Endothelial cell of umbilical vein (primary cell): ENCODE data around the gene ANKHD1. TPM values are rescaled to one million over a fixed set of nuclear protein-coding genes. Genes with fewer than 3 reads are reported as not detected.

Experiments
- BruUV-seq: library from RNA; stranded (reverse); fragments of 400-500 nt; replicated peaks from 2 replicates; lab custom pipeline; 2021; lab: Mats Ljungman, UMichigan
- CTCF ChIA-PET: fragments of 300-600, 350-600 bp; sonication (Branson Sonifier 250); formaldehyde crosslinking; loops from one replicate; lab custom pipeline; 2021; ENCODE audit warnings: antibody characterized with exemption, inconsistent platforms; lab: Charles Lee
- POLR2A ChIA-PET: fragments of 300-600, 350-600 bp; sonication (Branson Sonifier 250); formaldehyde crosslinking; loops from one replicate; lab custom pipeline; 2021; ENCODE audit warnings: antibody characterized with exemption, inconsistent platforms; lab: Charles Lee
- DNase-seq: peaks from one replicate; pipeline ENCODE4 v3.0.0-alpha.2; 2011; ENCODE audit warnings: low read depth, low spot score
- FAIRE-seq: peaks from 2 replicates; lab custom pipeline; 2011; peaks lifted over from hg19 to GRCh38; lab: Jason Lieb, UNC
- H2AFZ ChIP-seq: 2 replicates; pipeline ENCODE4 v1.6.0; 2012; ENCODE audit warnings: low read depth, low read length, control low read depth, inconsistent platforms
- H3K27ac ChIP-seq: 2 replicates; pipeline ENCODE4 v1.5.1; 2011; ENCODE audit warnings: low read depth, mild to moderate bottlenecking, control low read depth, low read length, moderate library complexity; ENCODE audit not compliant: insufficient read depth
- H3K27me3 ChIP-seq, 2 experiments: 2 replicates each; pipeline versions ENCODE4 v1.6.0 to v1.6.1; 2011; ENCODE audit warnings: low read length in 2 of 2, mixed read lengths in 1 of 2; ENCODE audit not compliant: control insufficient read depth in 2 of 2, insufficient read depth in 2 of 2
- H3K36me3 ChIP-seq, 2 experiments: 2 replicates in 1 of 2; 3 replicates in 1 of 2; pipeline ENCODE4 v1.5.1; 2011; ENCODE audit warnings: low read length in 2 of 2, mild to moderate bottlenecking in 1 of 2, moderate library complexity in 1 of 2; ENCODE audit not compliant: control insufficient read depth in 2 of 2, insufficient read depth in 2 of 2; ENCODE audit errors: extremely low read depth in 1 of 2
- H3K4me1 ChIP-seq: 3 replicates; pipeline ENCODE4 v1.5.1; 2011; ENCODE audit warnings: mild to moderate bottlenecking, low read length; ENCODE audit not compliant: control insufficient read depth, insufficient read depth; ENCODE audit errors: extremely low read depth
- H3K4me2 ChIP-seq: 2 replicates; pipeline ENCODE4 v1.6.1; 2011; ENCODE audit warnings: low read length, control low read depth, mixed read lengths; ENCODE audit not compliant: insufficient read depth
- H3K4me3 ChIP-seq, 3 experiments: fragments of 200-600 bp in 1 of 3; sonication (generic), shearing (Covaris generic) in 1 of 3; replicated peaks in 1 of 3; 2 replicates each; pipeline ENCODE4 v1.5.1; 2011 to 2016; ENCODE audit warnings: control low read depth in 3 of 3, low read length in 3 of 3, mild to moderate bottlenecking in 2 of 3, inconsistent platforms in 1 of 3, low read depth in 1 of 3, moderate library complexity in 1 of 3; ENCODE audit not compliant: insufficient read depth in 1 of 3
- H3K79me2 ChIP-seq: 2 replicates; pipeline ENCODE4 v1.6.0; 2012; ENCODE audit warnings: low read length, inconsistent platforms; ENCODE audit not compliant: control insufficient read depth, insufficient read depth
- H3K9ac ChIP-seq: replicated peaks from 2 replicates; pipeline ENCODE3; 2011; ENCODE audit warnings: low read length, control low read depth; ENCODE audit not compliant: insufficient read depth; ENCODE audit errors: extremely low read depth
- H3K9me1 ChIP-seq: replicated peaks from 3 replicates; pipeline ENCODE4 v1.6.0; 2011; ENCODE audit warnings: mild to moderate bottlenecking, low read length; ENCODE audit not compliant: control insufficient read depth, insufficient read depth; ENCODE audit errors: extremely low read depth
- H3K9me3 ChIP-seq: replicated peaks from 2 replicates; pipeline ENCODE4 v1.5.1; 2012; ENCODE audit warnings: low read length, inconsistent platforms; ENCODE audit not compliant: control insufficient read depth, insufficient read depth
- H4K20me1 ChIP-seq: replicated peaks from 2 replicates; pipeline ENCODE3; 2011; ENCODE audit warnings: mild to moderate bottlenecking, low read length; ENCODE audit not compliant: control insufficient read depth, insufficient read depth; ENCODE audit errors: extremely low read depth
- EZH2 ChIP-seq: IDR thresholded peaks from 2 replicates; pipeline ENCODE4 v1.6.1; 2012; ENCODE audit warnings: borderline replicate concordance, low read depth, mild to moderate bottlenecking, moderate library complexity, low read length, inconsistent platforms; ENCODE audit not compliant: severe bottlenecking
- FOS ChIP-seq: IDR thresholded peaks from 2 replicates; pipeline ENCODE4 v1.6.1; 2011; ENCODE audit warnings: mild to moderate bottlenecking, low read length, moderate library complexity, borderline replicate concordance; ENCODE audit not compliant: insufficient read depth
- GATA2 ChIP-seq: IDR thresholded peaks from 2 replicates; pipeline ENCODE4 v1.7.0; 2011; ENCODE audit warnings: low read depth, mild to moderate bottlenecking, moderate library complexity, mixed read lengths, low read length; ENCODE audit not compliant: insufficient read length, insufficient read depth
- JUN ChIP-seq: IDR thresholded peaks from 2 replicates; pipeline ENCODE4 v1.6.1; 2011; ENCODE audit warnings: borderline replicate concordance, low read depth; ENCODE audit not compliant: insufficient read length, insufficient read depth
- MYC ChIP-seq: IDR thresholded peaks from one replicate; pipeline ENCODE4 v1.6.1; 2011; ENCODE audit warnings: mild to moderate bottlenecking, low read depth, low read length
- POLR2A ChIP-seq: IDR thresholded peaks from 2 replicates; pipeline ENCODE4 v1.6.1; 2012; ENCODE audit warnings: low read depth, mild to moderate bottlenecking, control low read depth, low read length
- POLR2AphosphoS5 ChIP-seq: IDR thresholded peaks from 2 replicates; pipeline ENCODE4 v1.6.1; 2012; ENCODE audit warnings: low read depth, mild to moderate bottlenecking, control low read depth, low read length, moderate library complexity; ENCODE audit not compliant: insufficient read depth
- dilution Hi-C: fragments of 300-500 bp; cut with MboI; formaldehyde crosslinking; loops from one replicate; pipeline ENCODE4 v1.15.0; 2019; ENCODE audit warnings: low sequenced_read_pairs; ENCODE audit not compliant: extremely low pct_ligation_motif_present
- intact Hi-C: fragments of 100-400 bp; cut with micrococcal nuclease; formaldehyde crosslinking; loops from one replicate; pipeline ENCODE4 v1.10.0; 2022
- polyA plus RNA-seq, 4 experiments: library from polyadenylated mRNA; depleted of rRNA in 3 of 4; stranded (reverse) in 3 of 4; unstranded in 1 of 4; fragments of >200 nt; gene quantifications; 2 replicates each; pipeline versions ENCODE4 v1.2.1 to v1.2.3, GENCODE V29; 2011 to 2012; ENCODE audit warnings: missing spikeins in 1 of 4
- total RNA-seq: library from RNA; stranded (reverse); gene quantifications from 2 replicates; pipeline ENCODE4 v1.2.3, GENCODE V29; 2021
- TF ChIP-seq, protein P1 (sequence below): IDR thresholded peaks from 2 replicates; pipeline ENCODE4 v1.6.1; 2011; ENCODE audit not compliant: insufficient read depth, insufficient read length
- TF ChIP-seq, protein P2 (sequence below), 2 donors: IDR thresholded peaks; 1 replicate in 1 of 2; 2 replicates in 1 of 2; pipeline ENCODE4 v1.5.1; 2011; ENCODE audit warnings: low read length in 2 of 2, mild to moderate bottlenecking in 2 of 2, moderate library complexity in 2 of 2, control low read depth in 1 of 2, inconsistent platforms in 1 of 2, low read depth in 1 of 2; ENCODE audit not compliant: insufficient read depth in 1 of 2; ENCODE audit errors: extremely low read depth in 1 of 2

The ANKHD1 gene
- total and polyA plus RNA-seq, 2 donors (not counting 3 experiments of a cell fraction or from before 2014, with no cell fraction given), result 56.1 to 87.0 TPM

- Histone ChIP-seq H3K9me1 (no peaks in the 10 kb centered on the region), H4K20me1 (no peaks in the 10 kb centered on the region), H3K4me3 (no peak overlapping the region), H3K79me2 (no peaks in the 10 kb centered on the region), H3K36me3 (no peaks in the 10 kb centered on the region), H3K4me2 (no peak overlapping the region), H3K27me3 (no peaks in the 10 kb centered on the region), H2AFZ (no peak overlapping the region), H3K27ac (no peak overlapping the region), H3K9ac (no peak overlapping the region), H3K9me3 (no peaks in the 10 kb centered on the region), H3K4me1 (peaks cover 3% of the 10 kb centered on the region)
- ChIA-PET POLR2A (no interaction called here), CTCF (interaction anchor here (0.9 to 4.9 kb wide), 7 partner anchors 10 to 360 kb away, joined by 3 to 112 read pairs (median 7); no protein-coding TSS in a partner anchor)
- no TSS peak for BruUV-seq
- intact Hi-C loops, result no loop called here
- dilution Hi-C loops, result no loop called here
- TF ChIP-seq JUN (no peak), MYC (no peak), EZH2 (no peak), FOS (no peak), GATA2 (no peak), POLR2A (no peak), POLR2AphosphoS5 (no peak)
- TF ChIP-seq, protein P1, sequence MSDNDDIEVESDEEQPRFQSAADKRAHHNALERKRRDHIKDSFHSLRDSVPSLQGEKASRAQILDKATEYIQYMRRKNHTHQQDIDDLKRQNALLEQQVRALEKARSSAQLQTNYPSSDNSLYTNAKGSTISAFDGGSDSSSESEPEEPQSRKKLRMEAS, result no peak
- TF ChIP-seq, protein P2, sequence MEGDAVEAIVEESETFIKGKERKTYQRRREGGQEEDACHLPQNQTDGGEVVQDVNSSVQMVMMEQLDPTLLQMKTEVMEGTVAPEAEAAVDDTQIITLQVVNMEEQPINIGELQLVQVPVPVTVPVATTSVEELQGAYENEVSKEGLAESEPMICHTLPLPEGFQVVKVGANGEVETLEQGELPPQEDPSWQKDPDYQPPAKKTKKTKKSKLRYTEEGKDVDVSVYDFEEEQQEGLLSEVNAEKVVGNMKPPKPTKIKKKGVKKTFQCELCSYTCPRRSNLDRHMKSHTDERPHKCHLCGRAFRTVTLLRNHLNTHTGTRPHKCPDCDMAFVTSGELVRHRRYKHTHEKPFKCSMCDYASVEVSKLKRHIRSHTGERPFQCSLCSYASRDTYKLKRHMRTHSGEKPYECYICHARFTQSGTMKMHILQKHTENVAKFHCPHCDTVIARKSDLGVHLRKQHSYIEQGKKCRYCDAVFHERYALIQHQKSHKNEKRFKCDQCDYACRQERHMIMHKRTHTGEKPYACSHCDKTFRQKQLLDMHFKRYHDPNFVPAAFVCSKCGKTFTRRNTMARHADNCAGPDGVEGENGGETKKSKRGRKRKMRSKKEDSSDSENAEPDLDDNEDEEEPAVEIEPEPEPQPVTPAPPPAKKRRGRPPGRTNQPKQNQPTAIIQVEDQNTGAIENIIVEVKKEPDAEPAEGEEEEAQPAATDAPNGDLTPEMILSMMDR (IDR thresholded peaks at IDR 0.05; ENCODE audit: extremely low read depth in 1 of 2, insufficient read depth in 1 of 2, low read depth in 1 of 2, low read length in 2 of 2), result no peak
- no peak for DNase-seq
- no peak for FAIRE-seq
These were observed 39.3 kb upstream of the ANKHD1 start for GRCh38 chr5:140362311-140362710.
